Measurements from ENCODE around the gene PRKAR1B. TPM values are rescaled to one million over a fixed set of nuclear protein-coding genes. Genes with fewer than 3 reads are reported as not detected.

Gene PRKAR1B
- total and polyA plus RNA-seq, 7 donors: 1.4 to 4.6 (median 1.9) TPM

DNA sequence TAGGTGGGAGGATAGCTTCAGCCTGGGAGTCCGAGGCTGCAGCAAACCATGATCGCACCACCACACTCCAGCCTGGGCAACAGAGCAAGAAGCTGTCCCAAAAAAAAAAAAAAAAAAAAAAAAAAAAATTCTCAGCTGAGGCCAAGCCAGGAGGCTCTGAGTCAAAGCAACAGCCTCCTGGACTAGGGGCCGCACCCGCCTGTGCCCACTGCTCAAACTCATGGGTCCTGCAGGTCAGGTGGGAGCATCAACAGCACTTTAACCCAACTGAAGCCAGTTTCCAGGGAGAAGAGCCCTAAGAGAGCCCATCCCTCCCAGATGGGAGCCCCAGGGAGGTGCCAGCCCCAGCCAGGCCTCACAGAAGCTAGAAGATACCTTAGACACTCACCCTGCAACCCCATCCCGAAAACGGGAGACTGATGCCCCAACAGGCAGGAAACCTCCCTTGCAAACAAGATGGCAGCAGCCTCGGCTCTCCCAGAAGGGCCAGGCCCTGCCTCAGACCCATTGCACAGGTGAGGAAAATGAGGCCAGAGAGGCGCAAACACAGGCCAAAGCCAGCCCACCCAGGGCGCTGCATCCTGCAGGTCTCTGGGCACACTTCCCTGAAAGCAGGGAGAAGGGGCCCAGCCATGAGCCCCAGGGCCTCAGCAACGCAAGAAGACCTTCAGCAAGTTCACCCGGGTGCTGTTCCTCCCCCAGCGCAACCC is 218.5 kb downstream of the PRKAR1B start:
- no peak overlapping the region for H3K4me3 ChIP-seq
- DNase-seq (peak; percentile 7 to 44), ATAC-seq (no peak)
- no peak overlapping the region for H3K27ac ChIP-seq
- peaks cover 0 to 58% of the 10 kb centered on the region in 2 donors for H3K36me3 ChIP-seq (ENCODE audit: insufficient read depth in 1 of 2, low read depth in 1 of 2)
- intact Hi-C loops (cut with DNase I): no loop called here
- peaks cover 21% of the 10 kb centered on the region for H3K4me1 ChIP-seq
- H3K27me3 ChIP-seq (ENCODE audit: insufficient read depth in 3 of 3, low read length in 2 of 3): no peaks in the 10 kb centered on the region
- TF ChIP-seq, protein P1, sequence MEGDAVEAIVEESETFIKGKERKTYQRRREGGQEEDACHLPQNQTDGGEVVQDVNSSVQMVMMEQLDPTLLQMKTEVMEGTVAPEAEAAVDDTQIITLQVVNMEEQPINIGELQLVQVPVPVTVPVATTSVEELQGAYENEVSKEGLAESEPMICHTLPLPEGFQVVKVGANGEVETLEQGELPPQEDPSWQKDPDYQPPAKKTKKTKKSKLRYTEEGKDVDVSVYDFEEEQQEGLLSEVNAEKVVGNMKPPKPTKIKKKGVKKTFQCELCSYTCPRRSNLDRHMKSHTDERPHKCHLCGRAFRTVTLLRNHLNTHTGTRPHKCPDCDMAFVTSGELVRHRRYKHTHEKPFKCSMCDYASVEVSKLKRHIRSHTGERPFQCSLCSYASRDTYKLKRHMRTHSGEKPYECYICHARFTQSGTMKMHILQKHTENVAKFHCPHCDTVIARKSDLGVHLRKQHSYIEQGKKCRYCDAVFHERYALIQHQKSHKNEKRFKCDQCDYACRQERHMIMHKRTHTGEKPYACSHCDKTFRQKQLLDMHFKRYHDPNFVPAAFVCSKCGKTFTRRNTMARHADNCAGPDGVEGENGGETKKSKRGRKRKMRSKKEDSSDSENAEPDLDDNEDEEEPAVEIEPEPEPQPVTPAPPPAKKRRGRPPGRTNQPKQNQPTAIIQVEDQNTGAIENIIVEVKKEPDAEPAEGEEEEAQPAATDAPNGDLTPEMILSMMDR (IDR thresholded peaks at IDR 0.05): no peak
- no peaks in the 10 kb centered on the region for H3K9me3 ChIP-seq
- 90 to 95% (median 91%) methylated on average over 12 of the region's 12 CpGs for WGBS, 3 donors

DNA sequence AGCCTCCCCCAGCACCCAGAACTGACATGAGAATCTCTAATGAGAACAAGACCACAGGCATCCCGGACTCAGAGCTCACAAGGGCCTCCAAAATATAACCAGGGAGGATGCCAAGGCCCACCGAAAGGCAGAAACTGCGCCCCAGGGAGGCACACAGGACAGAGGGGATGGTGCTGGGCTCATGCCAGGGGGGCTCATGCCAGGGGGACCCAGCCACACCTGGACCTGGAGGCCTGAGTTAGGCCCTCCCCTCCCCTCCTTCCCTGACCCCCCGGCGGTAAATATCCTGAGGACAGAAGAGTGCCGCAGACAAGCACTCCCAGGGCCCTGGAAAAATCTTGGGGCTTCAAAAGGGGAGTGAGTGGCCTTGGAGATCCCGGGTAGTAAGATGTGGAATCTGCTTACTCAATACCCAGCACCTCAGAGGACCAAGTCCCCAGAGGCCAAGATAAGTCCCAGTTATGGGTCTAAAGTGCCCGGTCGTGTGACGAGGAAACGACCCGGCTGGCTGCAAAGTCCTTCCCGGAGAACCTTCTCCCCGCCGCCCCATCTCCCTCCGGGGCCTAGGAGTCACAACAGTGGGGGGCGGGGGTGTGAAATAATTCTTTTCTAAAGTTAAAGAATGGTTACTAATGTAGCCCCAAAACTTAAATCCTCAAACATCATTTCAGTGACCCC is 219.3 kb downstream of the PRKAR1B start:
- Histone ChIP-seq H3K36me3 (ENCODE audit: insufficient read depth in 1 of 2, low read depth in 1 of 2) (peaks cover 0 to 62% of the 10 kb centered on the region in 2 donors), H3K27ac (no peak overlapping the region), H3K4me1 (peaks cover 17% of the 10 kb centered on the region), H3K9me3 (no peaks in the 10 kb centered on the region), H3K4me3 (no peak overlapping the region), H3K27me3 (ENCODE audit: insufficient read depth in 3 of 3, low read length in 2 of 3) (no peaks in the 10 kb centered on the region)
- DNase-seq: peak; percentile 10 to 34
- intact Hi-C loops (cut with DNase I): no loop called here
- ATAC-seq: no peak
- WGBS, 3 donors: 80 to 89% (median 80%) methylated on average over 16 to 17 of the region's 17 CpGs
- TF ChIP-seq, protein P1 (IDR thresholded peaks at IDR 0.05): no peak

DNA sequence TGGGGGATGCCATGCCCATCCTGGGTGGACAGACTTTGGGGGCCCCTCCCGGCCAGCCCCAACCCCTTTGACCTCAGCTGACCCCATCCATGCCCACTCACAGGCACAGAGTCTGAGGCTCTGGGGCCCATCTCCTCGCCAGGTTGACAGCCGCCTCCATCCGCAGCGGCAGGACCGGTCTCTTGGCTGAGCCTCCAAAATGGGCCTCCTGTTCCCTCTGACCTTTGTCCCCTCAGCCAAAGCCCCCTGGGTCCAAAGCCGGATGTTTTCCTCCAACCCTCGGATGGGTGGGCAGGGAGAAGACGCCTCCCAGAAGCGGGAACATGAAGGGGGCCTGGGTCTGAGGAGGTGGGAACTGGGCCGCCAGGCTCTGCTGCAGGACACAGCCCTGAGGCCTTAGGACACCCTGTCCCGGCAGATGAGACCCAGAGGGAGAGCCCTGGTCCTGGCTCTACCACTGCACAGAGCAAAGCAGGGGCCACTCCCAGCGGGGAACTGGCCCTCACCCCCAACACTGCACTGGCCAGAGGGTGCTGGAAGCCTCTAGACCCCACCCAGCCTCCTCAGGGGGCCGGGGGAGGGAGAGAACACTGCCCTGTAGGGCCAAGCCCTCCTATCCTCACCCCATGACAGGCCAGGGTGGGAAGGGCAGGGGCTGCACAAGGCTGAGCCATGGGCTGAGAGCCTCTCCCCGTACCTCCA is 220.0 kb downstream of the PRKAR1B start:
- 84 to 90% (median 90%) methylated on average over 14 to 15 of the region's 15 CpGs for WGBS, 3 donors

DNA sequence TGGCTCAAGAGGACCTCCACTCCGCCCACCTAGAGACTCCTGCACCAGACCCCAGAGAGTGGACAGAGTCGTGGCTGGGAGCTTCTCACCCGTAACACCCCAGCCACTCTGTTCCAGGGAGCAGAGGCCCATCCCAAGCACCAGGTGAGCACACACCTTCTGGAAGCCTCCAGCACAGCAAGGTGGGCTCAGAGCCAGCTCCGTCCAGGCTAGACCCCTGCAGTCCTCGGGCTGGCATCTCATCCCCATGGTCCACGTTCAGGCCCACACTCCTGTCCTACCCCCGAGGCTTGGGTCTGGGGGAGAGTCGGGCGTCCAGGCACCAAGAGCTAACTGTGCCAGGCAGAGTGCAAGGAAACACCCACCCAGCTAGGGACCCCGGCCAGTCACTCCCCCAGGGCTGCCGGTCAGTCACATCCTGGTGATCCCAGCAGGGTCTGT is 220.7 kb downstream of the PRKAR1B start:
- Histone ChIP-seq H3K9me3 (no peaks in the 10 kb centered on the region), H3K36me3 (ENCODE audit: insufficient read depth in 1 of 2, low read depth in 1 of 2) (peaks cover 0 to 63% of the 10 kb centered on the region in 2 donors), H3K27me3 (ENCODE audit: insufficient read depth in 3 of 3, low read length in 2 of 3) (no peaks in the 10 kb centered on the region), H3K4me1 (peaks cover 14% of the 10 kb centered on the region), H3K27ac (no peak overlapping the region), H3K4me3 (no peak overlapping the region)
- intact Hi-C loops (cut with DNase I): no loop called here
- ATAC-seq (no peak), DNase-seq (peak; percentile 10 to 40)
- TF ChIP-seq, protein P1 (IDR thresholded peaks at IDR 0.05): no peak
- 86 to 93% (median 88%) methylated on average over 11 of the region's 11 CpGs for WGBS, 3 donors

More for the DNA sequence above, 220.0 kb downstream of the PRKAR1B start:
- Histone ChIP-seq H3K4me3 (no peak overlapping the region), H3K9me3 (no peaks in the 10 kb centered on the region), H3K36me3 (ENCODE audit: insufficient read depth in 1 of 2, low read depth in 1 of 2) (peaks cover 0 to 63% of the 10 kb centered on the region in 2 donors), H3K27ac (no peak overlapping the region), H3K27me3 (ENCODE audit: insufficient read depth in 3 of 3, low read length in 2 of 3) (no peaks in the 10 kb centered on the region), H3K4me1 (peaks cover 14% of the 10 kb centered on the region)
- TF ChIP-seq, protein P1 (IDR thresholded peaks at IDR 0.05): no peak
- intact Hi-C loops (cut with DNase I): no loop called here
- DNase-seq: peak; percentile 3 to 27
- ATAC-seq: no peak

All from psoas muscle (tissue), 8 donors.